K562 treated with DMSO at 1 percent for 24 hours (cell line): ENCODE results near the gene AMFR. TPM values are rescaled to one million over a fixed set of nuclear protein-coding genes. Genes with fewer than 3 reads are reported as not detected.

Source experiments
- total RNA-seq: library from RNA; unstranded; fragments of 300-600 nt; gene quantifications from 2 replicates; pipeline ENCODE4 v1.2.3, GENCODE V29; 2022; ENCODE audit warnings: low read depth; ENCODE audit not compliant: insufficient read depth

The AMFR gene
- total RNA-seq: 103 and 111 TPM in 2 replicates

GRCh38 chr16:56425439-56425832 is at the start of gene AMFR:
Gene AMFR, minus strand, starts transcription at chr16:56425545. Its CDS starts 218 bp downstream, at chr16:56425327.

GRCh38 chr16:56450986-56451752 is 25.8 kb upstream of the AMFR start, which contains the start of the genes NUDT21 and OGFOD1:
Gene NUDT21, minus strand, starts transcription at chr16:56451332. Its CDS starts 130 bp downstream, at chr16:56451202.
Gene OGFOD1, plus strand, starts transcription at chr16:56451554. Its CDS starts 59 bp downstream, at chr16:56451613.

Other genes with a start within 250 kb of the AMFR start
- gene GNAO1, start 234.1 kb downstream of the AMFR start, total RNA-seq: 1.4 and 2.1 TPM in 2 replicates
- gene NUDT21, start 25.8 kb upstream of the AMFR start, total RNA-seq: 69.4 and 82.9 TPM in 2 replicates
- 19.0 and 26.1 TPM in 2 replicates for gene OGFOD1, start 26.0 kb upstream of the AMFR start, total RNA-seq
- gene BBS2, start 94.5 kb upstream of the AMFR start, total RNA-seq: 19.5 and 21.9 TPM in 2 replicates
- not detected in 2 replicates for gene MT4, start 139.5 kb upstream of the AMFR start, total RNA-seq
- not detected in 2 replicates for gene MT3, start 164.0 kb upstream of the AMFR start, total RNA-seq
- 22.5 and 28.1 TPM in 2 replicates for gene MT2A, start 183.0 kb upstream of the AMFR start, total RNA-seq
- gene MT1E, start 200.2 kb upstream of the AMFR start, total RNA-seq: not detected in 2 replicates
- not detected in 2 replicates for gene MT1M, start 207.1 kb upstream of the AMFR start, total RNA-seq
- gene MT1A, start 213.1 kb upstream of the AMFR start, total RNA-seq: not detected in 2 replicates
- not detected in 2 replicates for gene MT1B, start 226.3 kb upstream of the AMFR start, total RNA-seq
- gene MT1F, start 232.4 kb upstream of the AMFR start, total RNA-seq: not detected in 2 replicates
- 2.8 TPM in 1 of 2 replicates, not detected in the other for gene MT1G, start 242.5 kb upstream of the AMFR start, total RNA-seq
- not detected in 2 replicates for gene MT1H, start 244.3 kb upstream of the AMFR start, total RNA-seq